Lung (tissue), 12 donors: ENCODE measurements around the gene NR2E1. TPM values are rescaled to one million over a fixed set of nuclear protein-coding genes. Genes with fewer than 3 reads are reported as not detected.

Experiments
- ATAC-seq: fragments of 200-7000 bp; cut with Tn5 transposase; one replicate; pipeline ENCODE4 v1.9.1; 2020; ENCODE audit warnings: moderate number of reproducible peaks; ENCODE audit not compliant: insufficient read depth, low FRiP score
- DNase-seq, 3 donors: peaks; one replicate each; pipeline ENCODE4 v3.0.0-alpha.2; 2013 to 2017
- H3K27ac ChIP-seq, 2 donors: one replicate each; pipeline ENCODE4 v1.5.1; 2013; ENCODE audit warnings: mild to moderate bottlenecking in 2 of 2, moderate library complexity in 2 of 2, control low read depth in 1 of 2, inconsistent platforms in 1 of 2, low read depth in 1 of 2, low read length in 1 of 2
- H3K27me3 ChIP-seq, 3 donors: one replicate each; pipeline ENCODE4 v1.5.1; 2013; ENCODE audit warnings: low read length in 2 of 3; ENCODE audit not compliant: control insufficient read depth in 3 of 3, insufficient read depth in 3 of 3
- H3K36me3 ChIP-seq, 4 donors: one replicate each; pipeline ENCODE4 v1.5.1; 2013; ENCODE audit warnings: low read length in 4 of 4, mild to moderate bottlenecking in 1 of 4, moderate library complexity in 1 of 4; ENCODE audit not compliant: control insufficient read depth in 4 of 4, insufficient read depth in 4 of 4
- H3K4me1 ChIP-seq, 5 donors: one replicate each; pipeline ENCODE4 v1.5.1; 2013; ENCODE audit warnings: low read length in 5 of 5, mild to moderate bottlenecking in 2 of 5, moderate library complexity in 1 of 5; ENCODE audit not compliant: control insufficient read depth in 5 of 5, insufficient read depth in 5 of 5
- H3K4me3 ChIP-seq: one replicate; pipeline ENCODE4 v1.5.1; 2013; ENCODE audit warnings: mild to moderate bottlenecking, control low read depth, moderate library complexity
- H3K9ac ChIP-seq, 2 donors: one replicate each; pipeline ENCODE4 v1.5.1; 2013; ENCODE audit warnings: low read length in 2 of 2, control low read depth in 1 of 2; ENCODE audit not compliant: insufficient read depth in 1 of 2
- H3K9me3 ChIP-seq, 4 donors: one replicate each; pipeline ENCODE4 v1.5.1; 2013; ENCODE audit warnings: low read length in 3 of 4, mild to moderate bottlenecking in 1 of 4, moderate library complexity in 1 of 4; ENCODE audit not compliant: control insufficient read depth in 4 of 4, insufficient read depth in 3 of 4
- CTCF ChIP-seq: IDR thresholded peaks from 2 replicates; pipeline ENCODE4 v1.5.1; 2012; ENCODE audit warnings: mild to moderate bottlenecking; ENCODE audit errors: control extremely low read depth, extremely low read depth
- WGBS, 2 donors: extraction: QIAGEN DNeasy Blood & Tissue Kit; methylation state at CpG; one replicate each; pipeline ENCODE4 v1.1.7; 2013; 5-methylcytosine and 5-hydroxymethylcytosine counted together
- polyA plus RNA-seq, 2 donors: library from polyadenylated mRNA; stranded (reverse); fragments of 200-250 nt; gene quantifications; one replicate each; pipeline ENCODE4 v1.2.1, GENCODE V29; 2013
- total RNA-seq, 2 donors: library from RNA; depleted of rRNA in 1 of 2; stranded (reverse); fragments of >200 nt in 1 of 2; gene quantifications; one replicate each; pipeline ENCODE4 v1.2.1, GENCODE V29; 2014 to 2021
- donor health status: control.
- donor health status: control.
- donor health status: Bipolar disorder and iron deficiency.
- donor health status: healthy.
- donor health status: DM: yes; HTN: yes; CAD: no.

Gene NR2E1
- total and polyA plus RNA-seq, 4 donors = 0.01 TPM; not detected in 3

- Histone ChIP-seq H3K9me3 (no peaks in the 10 kb centered on the region), H3K4me3 (no peak overlapping the region), H3K9ac (no peak overlapping the region), H3K27me3 (peaks cover 0 to 52% (median 14%) of the 10 kb centered on the region in 3 donors), H3K27ac (no peak overlapping the region), H3K36me3 (no peaks in the 10 kb centered on the region), H3K4me1 (peaks cover 0 to 13% (median 3%) of the 10 kb centered on the region in 5 donors)
- WGBS, 2 donors = 38 to 70% methylated on average over 4 of the region's 4 CpGs
- no peak for TF ChIP-seq CTCF
- no peak for ATAC-seq
- no peak for DNase-seq
Observed at GRCh38 chr6:108132863-108133262, 33.0 kb upstream of the NR2E1 start.

GRCh38 chr6:108133594-108134179 lies 32.1 kb upstream of the NR2E1 start:
- Histone ChIP-seq H3K27ac (peak overlapping the region; percentile 39 to 77), H3K9me3 (no peaks in the 10 kb centered on the region), H3K9ac (peak overlapping the region in 1 of 2 donors; percentile 75), H3K36me3 (no peaks in the 10 kb centered on the region), H3K4me3 (peak overlapping the region; percentile 13), H3K27me3 (peaks cover 0 to 45% (median 11%) of the 10 kb centered on the region in 3 donors), H3K4me1 (peaks cover 0 to 13% (median 3%) of the 10 kb centered on the region in 5 donors)
- ATAC-seq = peak; percentile 88
- peak; percentile 84 to 86 (median 85) for DNase-seq
- no peak for TF ChIP-seq CTCF
- WGBS, 2 donors = 5 to 6% methylated on average over 34 to 36 of the region's 36 CpGs

- Histone ChIP-seq H3K4me1 (peaks cover 0 to 13% (median 3%) of the 10 kb centered on the region in 5 donors), H3K36me3 (no peaks in the 10 kb centered on the region), H3K4me3 (no peak overlapping the region), H3K9ac (peak overlapping the region in 1 of 2 donors; percentile 75), H3K27me3 (peaks cover 0 to 41% (median 11%) of the 10 kb centered on the region in 3 donors), H3K9me3 (no peaks in the 10 kb centered on the region), H3K27ac (no peak overlapping the region)
- WGBS, 2 donors = 15 to 34% methylated on average over 18 of the region's 18 CpGs
- no peak for ATAC-seq
- peak in 2 of 3 donors; percentile 26 to 51 for DNase-seq
- no peak for TF ChIP-seq CTCF
Observed at GRCh38 chr6:108134213-108134970, 31.4 kb upstream of the NR2E1 start.
